ENCODE data around the gene FSD1L.
"Not testable (repeated sequence)": the region's sequence is repeated elsewhere in the genome, so short reads cannot be mapped to it uniquely, and the experiment has no call there.

Gene FSD1L

DNA sequence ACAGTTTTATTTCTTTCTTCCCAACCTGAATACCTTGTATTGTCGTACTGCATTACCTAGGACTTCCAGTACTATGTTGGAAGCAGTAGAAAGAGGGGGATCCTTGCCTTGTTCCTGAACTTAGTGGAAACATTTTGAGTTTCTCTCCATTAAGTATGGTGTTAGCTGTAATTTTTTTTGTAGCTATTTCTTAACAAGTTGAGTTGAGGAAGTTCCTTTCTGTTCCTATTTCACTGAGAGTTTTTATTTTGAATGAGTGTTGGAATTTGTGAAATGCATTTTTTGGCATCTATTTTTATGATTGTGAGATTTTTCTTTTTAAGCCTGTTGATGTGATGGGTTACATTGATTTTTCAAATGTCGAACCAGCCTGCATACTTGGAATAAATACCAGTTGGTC lies 49.0 kb downstream of the FSD1L start:
- no peak for DNase-seq

DNA sequence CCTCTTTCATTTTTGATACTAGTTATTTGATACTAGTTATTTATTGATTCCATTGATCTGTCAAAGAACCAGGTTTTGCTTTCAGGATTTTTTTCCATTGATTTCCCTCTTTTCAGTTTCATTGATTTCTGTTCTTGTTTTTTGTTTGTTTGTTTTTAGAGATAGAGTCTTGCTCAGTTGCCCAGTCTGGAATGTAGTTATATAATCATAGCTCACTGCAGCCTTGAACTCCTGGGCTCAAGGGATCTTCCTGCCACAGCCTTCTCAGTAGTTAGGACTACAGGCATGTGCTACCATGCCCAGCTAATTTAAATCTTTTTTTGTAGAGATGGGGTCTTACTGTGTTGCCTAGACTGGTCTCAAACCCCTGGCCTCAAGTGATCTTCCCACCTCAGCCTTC lies 49.9 kb downstream of the FSD1L start:
- no peak for DNase-seq

DNA sequence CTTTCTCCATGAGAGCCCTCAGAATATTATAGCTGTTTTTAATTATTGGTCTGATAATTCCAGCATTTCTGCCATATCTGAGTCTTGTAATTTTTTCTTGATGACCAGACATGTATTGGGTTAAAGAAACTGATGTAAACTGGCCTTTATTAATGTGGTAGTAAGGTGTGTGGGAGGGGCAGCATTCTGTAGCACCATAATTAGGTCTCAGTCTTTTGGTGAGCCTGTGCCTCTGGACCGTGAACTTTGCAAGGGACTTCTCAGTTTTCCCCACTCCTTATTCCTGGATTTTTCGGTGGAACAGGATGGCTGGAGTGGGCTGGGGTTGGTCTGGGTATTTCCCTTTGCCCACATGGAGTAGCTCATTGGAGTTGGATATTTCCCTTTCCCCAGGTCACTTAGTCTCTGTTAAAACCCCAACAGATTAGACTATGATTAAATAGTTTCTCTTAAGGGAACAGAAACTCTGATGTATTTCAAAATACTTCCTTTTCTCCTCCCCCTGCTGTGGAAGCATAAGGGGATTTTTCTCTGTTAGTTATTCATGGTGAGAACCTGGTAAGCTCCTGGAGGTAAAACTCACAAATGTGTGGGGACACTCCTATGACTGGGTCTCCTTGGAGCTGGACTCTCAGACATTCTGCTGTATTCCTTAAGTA lies 52.4 kb downstream of the FSD1L start:
- DNase-seq, result no peak

DNA sequence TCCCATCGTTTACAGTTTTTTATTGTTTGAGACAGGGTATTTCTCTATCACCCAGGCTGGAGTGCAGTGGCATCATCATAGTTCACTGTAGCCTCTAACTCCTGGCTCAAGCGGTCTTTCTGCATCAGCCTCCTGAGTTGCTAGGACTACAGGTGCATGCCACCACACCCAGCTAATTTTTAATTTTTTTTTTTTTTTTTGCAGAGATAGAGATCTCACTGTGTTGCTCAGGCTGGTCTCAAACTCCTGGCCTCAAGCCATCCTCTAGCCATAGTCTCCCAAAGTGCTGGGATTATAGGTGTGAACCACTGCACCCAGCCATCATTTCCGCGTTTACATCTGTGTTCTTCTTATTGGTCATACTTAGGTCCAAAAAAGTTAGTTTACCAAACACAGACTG lies 53.6 kb downstream of the FSD1L start:
- DNase-seq, result no peak

DNA sequence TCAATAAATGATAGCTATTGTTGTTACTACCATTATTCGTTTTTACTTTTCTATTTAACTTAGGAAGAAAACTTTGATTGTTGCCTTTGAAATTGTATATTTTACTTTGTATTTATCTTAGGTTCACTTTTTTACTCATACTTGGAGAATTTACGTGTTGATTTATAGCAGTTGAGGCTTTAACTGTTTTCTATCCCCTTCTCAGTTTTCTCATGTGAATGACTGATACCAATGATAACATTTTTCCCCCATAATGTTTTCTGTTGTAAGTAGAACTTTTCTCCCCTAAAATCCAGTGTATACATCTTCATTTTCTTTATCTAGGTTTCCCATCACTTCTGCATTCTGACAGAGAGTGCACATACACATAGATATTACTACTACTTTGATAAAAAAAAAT lies 54.4 kb downstream of the FSD1L start:
- DNase-seq, result no peak

DNA sequence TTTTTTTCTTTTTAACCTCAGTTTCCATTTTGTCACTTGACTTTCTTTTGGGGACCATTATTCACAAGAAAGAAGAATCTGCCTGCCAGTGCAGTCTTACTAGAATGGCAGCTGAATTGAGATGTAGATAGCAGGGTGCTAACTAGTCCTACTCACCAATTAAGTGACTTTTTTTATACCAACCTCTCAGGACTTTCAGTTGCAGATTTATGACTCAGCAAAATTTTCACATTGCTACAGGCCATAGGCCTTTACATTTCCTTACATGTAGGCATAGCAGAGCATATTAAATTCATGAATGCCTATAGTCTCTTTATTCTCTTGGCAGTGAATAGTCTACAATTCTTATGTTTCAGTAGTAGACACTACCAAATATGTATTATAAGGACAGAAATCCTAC lies 56.0 kb downstream of the FSD1L start:
- no peak for DNase-seq

DNA sequence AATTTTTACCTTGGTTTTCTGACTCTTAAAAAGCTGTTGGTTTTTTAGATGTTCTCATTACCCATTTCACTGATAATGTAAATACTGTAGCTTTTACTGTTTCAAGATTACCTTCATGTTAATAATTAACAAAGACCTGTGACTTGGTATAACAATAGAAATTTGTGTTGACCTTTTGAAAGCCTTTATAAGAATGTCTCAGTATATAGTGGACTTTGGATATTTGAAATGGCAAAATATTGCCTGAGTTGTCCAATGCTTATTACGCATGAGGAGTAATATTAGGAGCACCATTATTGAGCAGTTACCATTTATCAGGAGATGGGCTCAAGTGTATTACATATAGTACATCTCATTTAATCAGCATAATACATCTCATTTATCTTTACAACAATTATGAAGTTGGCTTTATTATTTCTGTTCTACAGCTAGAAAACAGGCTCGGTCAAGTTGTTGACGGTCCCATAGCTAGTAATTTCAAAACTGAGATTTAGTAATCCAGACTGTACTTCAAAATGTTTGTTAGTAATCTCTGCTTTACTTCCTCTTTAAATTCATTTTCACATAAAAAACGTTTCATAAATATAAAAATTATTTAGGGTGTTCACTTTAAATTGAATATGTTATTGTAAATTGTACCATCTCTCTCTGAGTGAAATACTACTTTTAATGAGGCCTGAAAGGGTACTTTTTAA lies 59.4 kb downstream of the FSD1L start:
- DNase-seq, result no peak

DNA sequence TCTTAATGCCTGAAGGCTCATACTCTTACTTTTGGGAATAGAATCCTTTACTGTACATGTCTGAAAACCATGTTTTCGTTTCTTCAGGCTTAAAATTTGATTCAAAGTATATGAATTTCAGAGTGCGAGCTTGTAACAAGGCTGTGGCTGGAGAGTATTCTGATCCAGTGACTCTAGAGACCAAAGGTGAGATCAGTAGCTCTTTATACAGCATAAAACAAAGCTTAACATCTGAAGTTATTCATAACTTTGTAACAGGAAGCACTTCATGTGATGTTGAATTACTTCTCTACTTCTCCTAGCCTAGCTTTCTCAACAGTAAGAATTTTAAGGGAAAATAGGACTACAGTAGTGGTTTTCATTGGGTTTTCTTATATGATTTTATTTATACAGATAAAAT lies 60.7 kb downstream of the FSD1L start:
- DNase-seq, result no peak

DNA sequence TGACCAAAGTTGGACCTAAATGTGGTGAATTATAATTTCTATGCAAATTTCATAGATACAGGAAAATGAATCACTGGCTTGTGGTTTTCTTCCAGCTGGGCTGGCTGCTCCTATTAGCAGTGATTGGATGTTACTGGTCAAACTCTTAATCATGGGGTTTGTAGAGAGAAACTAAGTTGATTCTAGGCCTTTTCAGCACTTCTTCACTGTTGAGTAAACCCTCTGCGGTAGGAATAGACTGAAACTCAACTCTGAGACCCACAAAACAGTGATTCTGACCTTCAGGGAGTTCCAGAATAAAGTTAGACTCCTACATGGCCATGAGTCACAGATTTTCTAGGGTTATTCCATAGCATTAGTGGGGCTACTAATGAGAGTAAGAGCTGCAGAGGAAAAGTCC lies 62.2 kb downstream of the FSD1L start:
- DNase-seq, result no peak

DNA sequence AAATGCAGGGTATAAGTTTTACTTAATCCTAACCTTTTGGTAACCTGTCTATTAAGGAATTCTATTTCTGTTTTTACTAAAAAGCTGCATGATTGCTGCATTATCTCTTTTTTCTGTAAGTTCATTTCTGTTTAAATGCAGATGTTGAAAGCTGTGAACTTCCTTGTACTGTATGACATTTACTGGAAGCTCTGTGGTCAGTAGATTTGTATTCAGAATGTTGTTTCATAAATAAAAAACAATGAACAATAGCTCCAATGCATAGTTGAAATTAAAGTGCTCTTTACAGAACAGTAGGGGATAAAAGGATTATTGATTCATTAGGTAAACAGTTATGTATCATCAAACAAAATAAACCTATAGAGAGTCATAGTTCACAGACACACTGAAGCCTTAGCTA lies 63.6 kb downstream of the FSD1L start:
- DNase-seq, result no peak

DNA sequence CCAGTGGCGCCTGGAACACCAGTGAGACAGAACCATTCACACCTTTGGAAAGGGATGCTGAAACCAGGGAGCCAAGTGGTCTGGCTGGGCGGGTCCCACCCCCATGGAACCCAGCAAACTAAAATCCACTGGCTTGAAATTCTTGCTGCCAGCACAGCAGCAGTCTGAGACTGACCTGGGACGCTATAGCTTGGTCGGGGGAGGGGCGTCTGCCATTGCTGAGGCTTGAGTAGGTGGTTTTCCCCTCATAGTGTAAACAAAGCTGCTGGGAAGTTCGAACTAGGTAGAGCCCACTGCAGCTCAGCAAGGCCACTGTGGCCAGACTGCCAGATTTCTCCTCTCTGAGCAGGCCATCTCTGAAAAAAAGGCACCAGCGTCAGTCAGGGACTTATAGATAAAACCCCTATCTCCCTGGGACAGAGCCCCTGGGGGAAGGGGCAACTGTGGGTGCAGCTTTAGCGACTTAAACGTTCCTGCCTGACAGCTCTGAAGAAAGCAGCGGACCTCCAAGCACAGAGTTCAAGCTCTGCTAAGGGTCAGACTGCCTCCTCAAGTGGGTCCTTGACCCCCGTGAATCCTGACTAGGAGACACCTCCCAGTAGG lies 68.1 kb downstream of the FSD1L start:
- DNase-seq, result no peak

DNA sequence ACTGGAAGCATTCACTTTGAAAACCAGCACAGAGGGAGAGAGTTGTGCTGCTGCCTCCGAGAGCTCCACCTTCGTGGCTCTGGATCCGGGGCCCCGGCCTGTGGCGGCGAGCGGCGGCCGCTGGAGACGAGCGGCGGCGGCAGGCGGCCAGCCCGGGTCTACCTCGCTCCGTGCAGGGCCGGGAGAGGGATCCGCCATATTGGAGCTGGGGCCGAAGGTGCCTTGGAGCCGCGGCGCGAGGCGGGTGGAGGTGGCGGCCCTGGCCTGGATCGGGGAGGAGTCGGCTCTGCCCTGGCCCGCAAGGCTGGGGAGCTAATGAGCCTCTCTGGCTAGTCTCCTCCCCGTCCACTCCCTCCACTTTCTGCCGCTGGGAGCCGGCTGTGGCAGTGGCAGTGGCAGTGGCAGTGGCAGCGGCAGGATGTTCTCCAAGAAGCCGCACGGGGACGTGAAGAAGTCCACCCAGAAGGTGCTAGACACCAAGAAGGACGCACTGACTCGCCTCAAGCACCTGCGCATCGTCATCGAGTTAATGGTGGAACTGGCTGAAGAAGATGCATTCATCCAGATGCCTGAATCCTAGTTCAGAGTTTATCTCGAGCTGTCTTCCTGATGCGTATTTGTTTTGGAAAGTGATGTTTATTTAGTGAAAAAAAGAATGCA lies 72.0 kb downstream of the FSD1L start:
- DNase-seq, result not testable (repeated sequence)

DNA sequence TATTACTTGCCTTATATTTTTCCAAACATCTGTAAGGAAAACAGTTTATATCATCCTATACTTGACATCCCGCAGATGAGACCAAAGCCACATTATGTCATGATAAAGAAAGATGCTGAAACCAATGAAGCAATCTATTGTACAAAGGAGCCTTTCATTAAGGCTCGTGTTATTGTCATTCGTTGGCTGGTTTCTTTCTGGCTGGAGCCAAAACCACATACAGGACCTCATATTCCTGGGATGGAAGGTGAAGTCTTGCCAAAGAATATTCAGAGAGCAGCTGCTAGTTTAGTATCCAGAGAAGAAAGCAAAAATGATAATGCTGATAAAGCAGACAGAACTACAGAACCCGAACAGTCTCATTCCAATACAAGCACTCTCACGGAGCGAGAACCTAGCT lies 73.2 kb downstream of the FSD1L start:
- DNase-seq, result not testable (repeated sequence)

DNA sequence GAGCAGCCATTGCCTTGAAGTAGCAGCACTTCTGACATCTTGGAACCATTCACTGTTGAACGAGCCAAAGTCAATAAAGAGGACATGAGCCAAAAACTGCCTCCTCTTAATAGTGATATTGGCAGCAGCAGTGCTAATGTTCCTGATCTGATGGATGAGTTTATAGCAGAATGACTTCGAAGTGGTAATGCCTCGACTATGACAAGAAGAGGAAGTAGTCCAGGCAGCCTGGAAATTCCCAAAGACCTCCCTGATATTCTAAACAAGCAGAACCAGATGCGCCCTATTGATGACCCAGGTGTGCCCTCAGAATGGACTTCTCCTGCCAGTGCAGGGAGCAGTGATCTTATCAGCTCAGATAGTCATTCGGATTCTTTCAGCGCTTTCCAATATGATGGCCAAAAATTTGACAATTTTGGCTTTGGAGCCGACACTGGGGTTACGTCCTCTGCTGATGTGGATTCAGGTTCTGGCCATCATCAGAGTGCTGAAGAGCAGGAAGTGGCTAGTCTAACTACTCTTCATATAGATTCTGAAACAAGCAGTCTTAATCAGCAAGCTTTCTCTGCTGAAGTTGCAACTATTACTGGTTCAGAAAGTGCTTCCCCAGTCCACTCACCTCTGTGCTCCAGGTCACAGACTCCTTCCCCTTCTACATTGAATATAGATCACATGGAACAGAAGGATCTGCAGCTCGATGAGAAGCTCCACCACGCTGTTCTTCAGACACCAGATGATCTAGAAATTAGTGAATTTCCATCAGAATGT lies 75.0 kb downstream of the FSD1L start:
- not testable (repeated sequence) for DNase-seq

DNA sequence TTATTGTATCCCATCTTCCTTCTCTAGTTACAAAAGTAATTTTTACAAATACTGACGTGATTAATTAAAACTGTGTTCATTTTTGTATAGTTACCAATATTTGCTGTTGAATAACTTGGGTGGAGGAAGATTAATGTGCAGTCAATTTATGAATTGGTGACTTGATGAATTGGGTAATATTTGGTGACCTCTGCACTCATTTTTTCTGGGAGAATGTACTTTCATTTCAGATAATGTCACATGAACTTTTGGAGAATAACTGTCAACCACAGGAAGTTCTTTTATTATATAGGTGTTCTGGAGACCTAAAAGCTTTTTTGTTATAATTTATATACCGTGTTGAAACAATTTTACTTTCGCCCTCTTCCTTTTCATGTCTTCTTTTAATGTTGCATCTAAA lies 83.7 kb downstream of the FSD1L start:
- no peak for DNase-seq

DNA sequence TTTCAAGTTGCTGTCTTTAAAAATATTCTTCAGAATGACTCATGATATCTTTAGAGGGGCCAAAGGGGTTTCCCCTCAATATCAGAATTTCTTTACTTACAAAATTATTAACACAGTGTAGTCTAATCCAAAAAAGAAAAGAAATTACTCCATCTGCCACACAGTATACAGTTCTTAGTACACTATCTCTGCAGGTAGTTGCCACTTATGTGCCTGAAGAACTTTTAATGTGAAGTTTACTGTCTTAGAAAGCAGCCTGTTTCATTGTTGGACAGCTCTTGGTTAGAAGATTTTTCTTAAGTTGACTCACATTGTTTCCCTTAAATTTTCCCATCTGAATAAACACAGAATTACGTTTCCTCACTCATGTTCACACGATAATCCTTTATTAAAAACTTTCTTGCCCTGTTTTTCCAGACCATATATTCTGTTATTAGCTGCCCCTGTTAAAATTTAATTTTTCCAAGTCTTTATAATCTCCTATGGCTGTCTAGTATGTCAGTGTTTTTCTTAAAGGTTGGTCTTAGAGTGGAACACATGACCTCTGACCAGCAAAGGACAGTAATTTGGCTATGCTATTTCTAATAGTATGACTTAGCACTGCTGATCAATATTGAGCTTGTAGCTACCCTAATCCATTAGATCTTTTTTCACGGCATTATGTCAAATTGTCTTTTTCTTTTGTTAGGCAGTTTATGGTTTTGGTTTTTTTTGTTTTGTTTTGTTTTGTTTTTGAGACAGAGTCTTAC lies 88.3 kb downstream of the FSD1L start:
- no peak for DNase-seq

DNA sequence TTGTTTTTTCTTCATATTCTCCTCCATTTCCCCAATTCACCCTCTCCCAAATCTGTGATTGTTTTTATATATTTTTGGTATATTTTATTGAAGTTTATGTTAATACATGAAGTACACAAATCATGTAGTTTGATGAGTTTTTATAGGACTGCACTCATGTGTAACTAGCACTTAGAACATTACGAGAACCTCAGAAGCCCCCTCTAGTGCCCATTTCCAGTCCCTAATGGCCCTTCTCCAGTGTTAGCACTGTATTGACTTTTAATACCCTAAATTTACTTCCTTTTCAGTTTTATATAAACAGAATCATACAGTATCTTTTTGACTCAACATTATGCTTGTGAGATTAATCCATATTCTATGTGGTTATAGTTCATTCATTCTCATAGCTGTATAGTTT lies 91.6 kb downstream of the FSD1L start:
- DNase-seq, result no peak

DNA sequence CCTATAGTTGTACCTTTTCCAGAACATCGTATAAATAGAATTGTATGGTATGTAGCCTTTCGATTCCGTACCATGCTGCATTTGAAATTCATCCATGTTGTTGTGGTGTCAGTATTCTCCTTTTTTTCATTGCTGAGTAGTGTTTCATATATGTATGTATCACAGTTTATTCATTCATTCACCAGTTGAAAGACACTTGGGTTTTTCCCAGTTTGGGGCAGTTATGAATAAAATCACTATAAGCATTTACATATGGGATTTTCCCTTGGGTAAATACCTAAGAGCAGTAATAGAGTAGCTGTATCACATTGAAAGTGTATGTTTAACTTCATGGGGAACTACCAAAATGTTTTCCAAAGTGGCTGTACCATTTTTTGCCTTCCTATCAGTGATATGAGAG lies 94.0 kb downstream of the FSD1L start:
- DNase-seq, result no peak

DNA sequence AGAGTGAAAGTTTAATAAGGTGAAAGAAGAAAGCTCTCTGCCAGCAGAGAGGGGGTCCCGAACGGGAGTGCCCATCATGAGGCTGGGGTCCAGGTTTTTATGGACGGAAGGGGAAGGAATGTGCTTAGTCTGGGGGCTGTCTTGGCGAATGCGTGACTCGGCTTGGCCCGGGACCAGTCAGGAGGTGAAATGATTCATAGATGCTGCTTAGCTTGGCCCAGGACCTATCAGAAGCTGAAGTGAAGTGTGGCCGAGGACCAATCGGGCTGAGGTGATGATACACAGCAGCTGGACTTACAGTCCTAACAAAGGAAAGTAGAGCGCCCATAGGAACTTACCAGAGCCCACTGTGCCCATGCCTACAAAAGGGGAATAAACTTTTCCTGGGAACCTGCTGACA lies 106.2 kb downstream of the FSD1L start:
- no peak for DNase-seq

DNA sequence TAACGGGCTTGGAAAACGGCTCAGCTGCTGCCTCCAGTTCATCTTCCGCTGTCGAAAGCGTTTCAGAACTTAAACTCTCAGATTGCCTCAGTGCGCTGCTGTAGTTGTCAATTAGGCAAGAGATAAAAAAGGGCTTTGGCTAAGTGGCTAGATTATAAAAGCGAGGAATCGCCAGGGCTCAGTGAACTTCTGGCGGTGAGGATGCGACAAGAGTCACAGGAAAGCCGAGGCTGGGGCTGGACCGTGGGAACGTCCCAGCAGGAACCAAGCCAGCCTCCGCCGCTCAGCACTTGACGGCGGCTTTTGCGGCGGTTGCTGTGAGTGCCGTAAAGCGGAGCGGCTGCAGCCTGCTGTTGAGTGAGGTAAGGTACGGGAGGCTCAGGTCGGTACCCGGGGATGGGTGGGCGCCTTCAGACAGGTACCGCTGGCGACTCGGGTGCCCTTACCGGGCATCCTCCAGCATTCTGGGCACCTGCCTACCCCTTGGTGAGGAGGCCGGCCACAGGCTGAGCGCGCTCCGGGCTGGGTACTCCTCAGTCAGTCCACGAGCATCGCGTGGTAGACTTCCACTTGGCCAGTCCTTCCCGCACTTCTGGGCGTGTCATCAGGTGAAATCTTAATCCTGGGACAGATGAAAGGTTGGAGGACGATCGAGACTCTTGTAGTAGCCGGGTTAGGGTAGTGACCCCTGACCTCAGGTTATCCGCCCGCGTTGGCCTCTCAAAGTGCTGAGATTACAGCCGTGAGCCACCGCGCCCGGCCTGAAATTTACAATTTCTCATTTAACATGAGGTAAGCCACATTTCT lies 110.2 kb downstream of the FSD1L start, which contains the start of gene FKTN:
TSS of gene FKTN (plus strand) at position 328 of the 807 bp plus-strand sequence. CDS start 16,902 bp downstream, outside the sequence.
- peak; percentile 72 for DNase-seq

DNA sequence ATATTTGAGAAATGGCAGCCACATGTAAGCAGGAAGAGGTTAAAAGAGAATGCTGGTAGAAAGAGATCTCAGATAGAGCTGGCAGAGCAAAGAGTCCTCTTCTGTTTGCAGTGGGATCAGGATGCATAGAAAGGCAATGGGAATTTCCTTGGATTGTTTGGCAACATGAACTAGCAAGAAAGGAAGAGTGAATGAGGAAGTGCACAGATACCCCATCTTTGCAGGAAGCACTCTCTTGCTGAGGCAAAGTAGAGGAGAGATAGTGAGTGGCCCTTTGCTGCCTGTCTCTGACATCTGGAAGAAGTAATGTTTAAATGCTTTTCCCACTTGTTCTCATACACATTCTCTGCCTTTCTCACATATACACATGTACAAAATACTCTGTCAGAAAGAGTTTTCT lies 124.6 kb downstream of the FSD1L start:
- DNase-seq, result no peak

Measured in activated T-cell treated with anti-CD3 and anti-CD28 coated beads for 4 hours (primary cell).